EH (cell line): Measurements from ENCODE around the gene MRGPRG.

Source experiments
- DNase-seq: peaks from one replicate; pipeline ENCODE4 v3.0.0-alpha.2; 2015; ENCODE audit warnings: low read depth

Gene MRGPRG

GRCh38 chr11:3195251-3196160, 23.1 kb downstream of the MRGPRG start:
- DNase-seq = peak; percentile 40

GRCh38 chr11:3194016-3194816, 24.4 kb downstream of the MRGPRG start:
- peak; percentile 33 for DNase-seq

GRCh38 chr11:3193373-3194015, 25.1 kb downstream of the MRGPRG start:
- DNase-seq = no peak

- no peak for DNase-seq
Observed at GRCh38 chr11:3192511-3193372, 25.9 kb downstream of the MRGPRG start.

- DNase-seq = no peak
Observed at GRCh38 chr11:3191586-3192324, 26.9 kb downstream of the MRGPRG start.

- no peak for DNase-seq
Observed at GRCh38 chr11:3190600-3190999, 28.0 kb downstream of the MRGPRG start.

- no peak for DNase-seq
Observed at GRCh38 chr11:3189886-3190583, 28.6 kb downstream of the MRGPRG start.

- DNase-seq = no peak
Observed at GRCh38 chr11:3189196-3189843, 29.3 kb downstream of the MRGPRG start.

- no peak for DNase-seq
Observed at GRCh38 chr11:3188496-3189195, 30.0 kb downstream of the MRGPRG start.

GRCh38 chr11:3186166-3186953, 32.3 kb downstream of the MRGPRG start:
- DNase-seq = no peak

GRCh38 chr11:3184732-3185347, 33.8 kb downstream of the MRGPRG start:
- DNase-seq = no peak

GRCh38 chr11:3183523-3183922, 35.1 kb downstream of the MRGPRG start:
- DNase-seq = no peak

GRCh38 chr11:3182462-3182852, 36.2 kb downstream of the MRGPRG start:
- DNase-seq = no peak

- no peak for DNase-seq
Observed at GRCh38 chr11:3181725-3182461, 36.7 kb downstream of the MRGPRG start.

- no peak for DNase-seq
Observed at GRCh38 chr11:3180869-3181268, 37.7 kb downstream of the MRGPRG start.

GRCh38 chr11:3178349-3178748, 40.3 kb downstream of the MRGPRG start:
- DNase-seq = peak; percentile 74

GRCh38 chr11:3177931-3178330, 40.7 kb downstream of the MRGPRG start:
- peak; percentile 64 for DNase-seq
